ENCODE data around the gene SPAG5.
A peak's percentile ranks its signal among the peaks of the same experiment; 100 is the strongest.

The SPAG5 gene

GRCh38 chr17:28571361-28572122, 27.3 kb downstream of the SPAG5 start, which contains the start of gene PIGS:
Gene PIGS (minus strand): TSS chr17:28571524. CDS start chr17:28571496, 28 bp downstream.
- H3K9me3 ChIP-seq, result no peaks in the 10 kb centered on the region
- no peaks in the 10 kb centered on the region; the same call in 1 of the 2 replicates for H3K36me3 ChIP-seq
- peaks cover 7% of the 10 kb centered on the region; the same call in 1 of the 2 replicates for H3K4me1 ChIP-seq
- H3K4me3 ChIP-seq (ENCODE audit: low read depth, low read length), result peak within 1 kb of the TSS; percentile 88
- H3K27me3 ChIP-seq, result no peaks in the 10 kb centered on the region
- TF ChIP-seq CTCF (IDR thresholded peaks at IDR 0.05; ENCODE audit: low read depth, low read length), result no peak
- peak; percentile 93 for DNase-seq

DNA sequence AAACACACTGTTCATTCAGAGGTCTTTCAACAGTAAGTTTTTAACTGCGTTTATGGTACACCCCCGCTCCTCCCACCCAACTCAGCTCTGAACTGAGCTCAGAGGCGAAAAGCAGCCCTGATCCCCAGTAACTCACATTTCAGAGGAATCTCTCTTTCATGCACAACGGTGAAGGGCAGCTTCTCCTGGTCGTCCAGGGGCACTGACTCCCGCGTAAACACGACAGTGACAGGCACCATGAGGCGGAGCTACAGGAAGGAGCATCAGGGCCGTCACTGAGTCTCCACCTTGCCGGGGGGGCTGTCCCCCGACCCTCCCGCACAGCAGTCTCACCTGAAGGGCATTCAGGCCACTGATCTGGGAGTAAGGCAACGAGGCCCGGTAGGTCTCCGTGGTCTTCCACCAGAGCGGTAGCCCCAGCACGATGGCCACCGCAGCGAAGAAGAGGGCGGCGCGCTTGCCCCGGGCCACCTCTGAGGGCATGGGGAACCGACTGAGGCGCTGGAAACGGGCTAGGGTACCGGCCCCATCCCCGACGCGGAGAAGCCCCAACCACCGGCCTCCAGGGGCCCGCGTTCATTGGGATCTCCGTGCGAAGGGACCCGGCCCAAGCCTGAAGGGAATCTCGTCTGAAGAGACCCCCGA, 28.0 kb downstream of the SPAG5 start:
- H3K9me3 ChIP-seq, result no peaks in the 10 kb centered on the region
- peaks cover 4% of the 10 kb centered on the region; the same call in 1 of the 2 replicates for H3K4me1 ChIP-seq
- H3K4me3 ChIP-seq (ENCODE audit: low read depth, low read length), result peak overlapping the region; percentile 88
- no peak for TF ChIP-seq CTCF (IDR thresholded peaks at IDR 0.05; ENCODE audit: low read depth, low read length)
- H3K36me3 ChIP-seq, result no peaks in the 10 kb centered on the region; the same call in 1 of the 2 replicates
- DNase-seq, result peak; percentile 48
- H3K27me3 ChIP-seq, result no peaks in the 10 kb centered on the region

DNA sequence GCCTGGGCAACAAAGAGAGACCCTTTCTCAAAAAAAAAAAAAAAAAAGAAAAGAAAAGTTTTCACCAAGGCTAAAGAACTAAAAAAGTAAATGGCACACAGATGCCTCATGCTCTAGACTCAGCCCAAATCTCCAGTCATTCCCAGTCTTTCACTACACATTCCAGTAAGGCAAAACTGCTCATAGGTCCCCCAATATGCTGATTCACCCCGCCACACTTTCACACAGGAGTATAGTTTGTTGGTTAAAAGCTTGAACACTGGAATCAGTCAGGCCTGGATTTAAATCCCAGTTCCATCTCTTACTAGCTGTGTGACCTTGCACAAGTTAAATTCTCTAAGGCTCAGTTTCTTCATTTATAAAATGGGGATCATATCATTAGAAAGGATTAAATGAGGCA, 29.4 kb downstream of the SPAG5 start:
- no peak for DNase-seq
- H3K4me3 ChIP-seq (ENCODE audit: low read depth, low read length), result peak overlapping the region; percentile 88
- no peaks in the 10 kb centered on the region for H3K9me3 ChIP-seq
- H3K36me3 ChIP-seq, result no peaks in the 10 kb centered on the region; the same call in 1 of the 2 replicates
- no peaks in the 10 kb centered on the region for H3K27me3 ChIP-seq
- TF ChIP-seq CTCF (IDR thresholded peaks at IDR 0.05; ENCODE audit: low read depth, low read length), result no peak
- H3K4me1 ChIP-seq, result no peaks in the 10 kb centered on the region

- no peak for TF ChIP-seq CTCF (IDR thresholded peaks at IDR 0.05; ENCODE audit: low read depth, low read length)
- no peaks in the 10 kb centered on the region for H3K27me3 ChIP-seq
- no peak overlapping the region for H3K4me3 ChIP-seq (ENCODE audit: low read depth, low read length)
- no peak for DNase-seq
- no peaks in the 10 kb centered on the region for H3K4me1 ChIP-seq
- H3K9me3 ChIP-seq, result no peaks in the 10 kb centered on the region
- H3K36me3 ChIP-seq, result no peaks in the 10 kb centered on the region; the same call in 1 of the 2 replicates
Measured at GRCh38 chr17:28567604-28568003, 31.2 kb downstream of the SPAG5 start.

DNA sequence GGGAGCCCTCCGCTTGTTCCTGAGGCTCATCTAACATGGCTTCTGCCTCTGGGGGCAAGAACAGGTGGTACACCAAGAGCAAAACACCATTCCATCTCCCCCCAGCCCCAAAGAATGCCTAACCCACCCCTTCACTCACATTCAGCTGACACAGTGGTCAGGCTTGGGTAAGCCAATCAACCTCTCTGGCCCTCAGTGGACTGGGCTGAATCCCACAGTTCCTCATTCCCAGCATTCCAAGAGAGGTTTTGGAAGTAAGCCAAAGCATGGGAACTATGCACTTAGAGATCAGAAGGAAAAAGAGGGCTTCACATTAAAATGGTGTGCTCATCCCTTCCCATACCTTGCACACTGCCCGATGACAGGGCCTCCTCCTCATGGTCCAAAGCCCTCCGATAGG, 35.4 kb downstream of the SPAG5 start:
- peaks cover 3% of the 10 kb centered on the region; the same call in 1 of the 2 replicates for H3K36me3 ChIP-seq
- H3K4me1 ChIP-seq, result no peaks in the 10 kb centered on the region
- no peaks in the 10 kb centered on the region for H3K27me3 ChIP-seq
- DNase-seq, result no peak
- TF ChIP-seq CTCF (IDR thresholded peaks at IDR 0.05; ENCODE audit: low read depth, low read length), result no peak
- H3K4me3 ChIP-seq (ENCODE audit: low read depth, low read length), result no peak overlapping the region
- no peaks in the 10 kb centered on the region for H3K9me3 ChIP-seq

DNA sequence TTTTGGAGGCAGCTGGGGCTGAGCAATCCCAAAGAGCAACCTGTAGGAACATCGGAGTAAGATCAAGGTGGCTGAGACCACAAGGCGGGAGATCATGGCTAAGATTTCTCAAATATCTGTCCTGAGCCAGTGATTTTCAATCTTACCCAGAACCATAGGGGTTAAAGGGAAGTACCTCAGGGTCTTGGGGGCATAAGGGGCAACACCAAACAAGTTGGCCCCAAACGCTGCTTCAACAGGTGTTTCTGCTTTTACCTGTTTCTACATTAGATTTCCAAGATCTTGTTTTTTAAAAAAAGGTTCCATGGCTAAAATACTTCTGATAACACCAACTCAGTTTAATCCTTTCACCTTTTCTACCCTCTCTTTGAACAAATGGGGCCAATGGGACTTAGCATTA, 43.8 kb downstream of the SPAG5 start:
- Histone ChIP-seq H3K4me1 (no peaks in the 10 kb centered on the region), H3K36me3 (peaks cover 7% of the 10 kb centered on the region), H3K27me3 (no peaks in the 10 kb centered on the region), H3K9me3 (no peaks in the 10 kb centered on the region), H3K4me3 (ENCODE audit: low read depth, low read length) (no peak overlapping the region)
- DNase-seq, result no peak
- TF ChIP-seq CTCF (IDR thresholded peaks at IDR 0.05; ENCODE audit: low read depth, low read length), result no peak
